B cell (primary cell): Measurements from ENCODE around the gene ATP11B. TPM values are rescaled to one million over a fixed set of nuclear protein-coding genes. Genes with fewer than 3 reads are reported as not detected.
A peak's percentile ranks its signal among the peaks of the same experiment; 100 is the strongest.

Experiments
- ATAC-seq: fragments of 200-7000 bp; cut with Tn5 transposase; one replicate; pipeline ENCODE4 v1.10.0; 2021; ENCODE audit warnings: low read depth, mild to moderate bottlenecking, moderate number of reproducible peaks, moderate library complexity
- CTCF ChIA-PET: fragments of 350-600 bp; sonication (Branson Sonifier 250); formaldehyde crosslinking; loops from one replicate; lab custom pipeline; 2021; ENCODE audit warnings: antibody characterized with exemption, inconsistent platforms; lab: Charles Lee
- POLR2A ChIA-PET: fragments of 350-600 bp; sonication (Branson Sonifier 250); formaldehyde crosslinking; loops from one replicate; lab custom pipeline; 2021; ENCODE audit warnings: antibody characterized with exemption; lab: Charles Lee
- DNase-seq: peaks from one replicate; pipeline ENCODE4 v3.0.0; 2013
- H2AFZ ChIP-seq: 2 replicates; pipeline ENCODE4 v1.6.1; 2012; ENCODE audit warnings: mild to moderate bottlenecking, low read depth, low read length; ENCODE audit not compliant: insufficient read depth, poor library complexity, severe bottlenecking
- H3K27ac ChIP-seq, 2 donors: 1 replicate in 1 of 2; 2 replicates in 1 of 2; pipeline ENCODE4 v1.5.1; 2012 to 2013; ENCODE audit warnings: low read length in 2 of 2, mild to moderate bottlenecking in 2 of 2, moderate library complexity in 1 of 2
- H3K27me3 ChIP-seq, 4 experiments: fragments of 200-600 bp in 1 of 4; sonication (generic) in 1 of 4; replicated peaks in 1 of 4; 1 replicate in 2 of 4; 2 replicates in 2 of 4; pipeline versions ENCODE4 v1.6.1 to v1.7.0; 2013 to 2016; ENCODE audit warnings: low read length in 3 of 4, mild to moderate bottlenecking in 2 of 4, mixed read lengths in 1 of 4, moderate library complexity in 1 of 4; ENCODE audit not compliant: insufficient read depth in 4 of 4, control insufficient read depth in 3 of 4; ENCODE audit errors: control extremely low read depth in 1 of 4
- H3K36me3 ChIP-seq, 2 experiments: replicated peaks in 1 of 2; 1 replicate in 1 of 2; 2 replicates in 1 of 2; pipeline versions ENCODE4 v1.6.1 to v1.7.1; 2013; ENCODE audit warnings: low read length in 1 of 2; ENCODE audit not compliant: insufficient read depth in 2 of 2, control insufficient read depth in 1 of 2; ENCODE audit errors: control extremely low read depth in 1 of 2, extremely low read depth in 1 of 2
- H3K4me1 ChIP-seq, 2 donors: fragments of 200-600 bp in 1 of 2; sonication (generic) in 1 of 2; 1 replicate in 1 of 2; 2 replicates in 1 of 2; pipeline versions ENCODE4 v1.5.1 to v1.6.1; 2013 to 2017; ENCODE audit warnings: low read length in 2 of 2; ENCODE audit not compliant: control insufficient read depth in 2 of 2, insufficient read depth in 2 of 2
- H3K4me2 ChIP-seq: replicated peaks from 2 replicates; pipeline ENCODE3; 2012; ENCODE audit warnings: mild to moderate bottlenecking, low read depth, low read length; ENCODE audit not compliant: poor library complexity, severe bottlenecking
- H3K4me3 ChIP-seq, 5 experiments: fragments of 200-600 bp in 1 of 5; sonication (generic) in 1 of 5; 1 replicate in 3 of 5; 2 replicates in 2 of 5; pipeline versions ENCODE4 v1.5.1 to v1.7.0; 2011 to 2016; ENCODE audit warnings: low read length in 4 of 5, mild to moderate bottlenecking in 4 of 5, low read depth in 2 of 5, control low read depth in 1 of 5, moderate library complexity in 1 of 5; ENCODE audit not compliant: insufficient read depth in 1 of 5; ENCODE audit errors: control extremely low read depth in 1 of 5, extremely low read depth in 1 of 5
- H3K79me2 ChIP-seq: fragments of 200-600 bp; sonication (generic); one replicate; pipeline ENCODE4 v1.6.0; 2016; ENCODE audit warnings: low read length; ENCODE audit not compliant: control insufficient read depth, insufficient read depth
- H3K9ac ChIP-seq: fragments of 200-600 bp; sonication (generic); 2 replicates; pipeline ENCODE4 v1.6.1; 2017; ENCODE audit warnings: mild to moderate bottlenecking, low read length, moderate library complexity
- H3K9me3 ChIP-seq, 3 donors: one replicate each; pipeline versions ENCODE4 v1.6.1 to v1.7.1; 2013; ENCODE audit warnings: low read length in 2 of 3; ENCODE audit not compliant: control insufficient read depth in 2 of 3, insufficient read depth in 1 of 3; ENCODE audit errors: control extremely low read depth in 1 of 3
- H4K20me1 ChIP-seq: 2 replicates; pipeline ENCODE4 v1.6.0; 2012; ENCODE audit warnings: mild to moderate bottlenecking, low read length; ENCODE audit not compliant: insufficient read depth, control insufficient read depth, poor library complexity, severe bottlenecking
- H3K27ac Mint-ChIP-seq: one replicate; pipeline ENCODE4 v1.8.0; 2021; ENCODE audit warnings: mixed read lengths
- H3K27me3 Mint-ChIP-seq: one replicate; pipeline ENCODE4 v1.8.0; 2021; ENCODE audit warnings: mixed read lengths
- H3K4me1 Mint-ChIP-seq: one replicate; pipeline ENCODE4 v1.8.0; 2021; ENCODE audit warnings: mixed read lengths
- H3K4me3 Mint-ChIP-seq: one replicate; pipeline ENCODE4 v1.8.0; 2021; ENCODE audit warnings: mixed read lengths
- H3K9me3 Mint-ChIP-seq: one replicate; pipeline ENCODE4 v1.8.0; 2022; ENCODE audit warnings: mixed read lengths; ENCODE audit not compliant: insufficient read depth
- EZH2 ChIP-seq: IDR thresholded peaks from 2 replicates; pipeline ENCODE4 v1.6.1; 2012; ENCODE audit warnings: borderline replicate concordance, low read depth, mild to moderate bottlenecking, moderate library complexity, low read length; ENCODE audit not compliant: insufficient read depth, poor library complexity, severe bottlenecking
- WGBS: methylation state at CpG from one replicate; pipeline ENCODE4 v1.1.5; 2013; ENCODE audit warnings: missing lambda C conversion rate; ENCODE audit not compliant: insufficient coverage; 5-methylcytosine and 5-hydroxymethylcytosine counted together
- intact Hi-C: fragments of 100-400 bp; cut with micrococcal nuclease; formaldehyde crosslinking; loops from one replicate; pipeline ENCODE4 v1.10.0; 2022
- polyA plus RNA-seq: library from polyadenylated mRNA; depleted of rRNA; stranded (reverse); fragments of >200 nt; gene quantifications from 2 replicates; pipeline ENCODE4 v1.2.3, GENCODE V29; 2012
- total RNA-seq, 2 donors: library from RNA; stranded (reverse); fragments of 120-200 nt in 1 of 2; gene quantifications; 1 replicate in 1 of 2; 2 replicates in 1 of 2; pipeline versions ENCODE4 v1.2.3 to v1.2.4, GENCODE V29; 2013 to 2022
- TF ChIP-seq, protein P1 (sequence below): fragments of 200-600 bp; IDR thresholded peaks from one replicate; pipeline ENCODE4 v1.8.0; 2022; ENCODE audit warnings: antibody characterized with exemption, mild to moderate bottlenecking

ATP11B gene
- total and polyA plus RNA-seq, 2 donors (not counting 1 experiment from before 2014, with no cell fraction given): 14.0 to 81.9 TPM

DNA sequence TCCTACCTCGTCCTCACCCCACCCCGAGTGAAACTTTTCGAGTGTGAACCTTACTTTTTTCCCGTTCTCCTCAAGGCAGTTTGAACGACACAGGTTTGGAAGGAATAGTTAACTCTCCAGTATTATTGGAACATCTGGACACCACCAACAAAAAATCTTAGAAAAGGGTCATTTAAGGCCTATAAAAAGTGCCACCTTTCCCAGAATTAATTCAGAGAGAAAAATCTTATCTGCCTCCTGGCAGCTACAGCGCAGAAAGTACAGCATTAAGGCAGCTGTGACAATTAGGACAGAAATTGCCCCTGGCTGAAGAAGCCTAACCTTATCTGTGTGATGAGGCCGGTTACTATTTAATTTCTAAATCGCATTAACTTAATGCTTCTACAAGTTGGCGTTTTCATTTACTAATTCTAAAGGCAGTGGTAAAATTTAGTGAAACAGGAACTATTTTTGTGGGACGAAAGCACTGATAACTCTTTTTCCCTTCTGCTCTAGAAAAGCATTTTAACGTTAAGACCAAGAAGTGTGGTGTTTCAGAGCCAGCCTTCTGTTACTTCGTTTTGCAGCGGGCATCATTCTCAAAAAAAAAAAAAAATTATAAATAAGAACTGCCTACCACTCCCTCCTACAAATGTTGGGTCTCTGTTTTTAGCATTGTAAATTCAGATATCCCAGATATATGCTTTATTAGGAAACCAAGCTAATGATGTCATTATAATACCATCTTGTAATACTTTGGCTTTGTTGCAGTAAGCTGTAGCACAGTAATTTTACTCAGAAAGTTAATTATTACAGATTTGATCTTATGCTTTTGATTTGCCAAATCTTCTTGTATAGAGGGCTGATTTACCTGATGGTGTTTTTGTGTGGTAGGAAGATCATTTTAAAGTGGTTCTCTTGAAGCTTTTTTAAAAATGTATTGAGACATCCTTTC, 1.4 kb downstream of the ATP11B start:
- Histone ChIP-seq H2AFZ (peak overlapping the region; percentile 76), H3K79me2 (peaks cover 59% of the 10 kb centered on the region), H3K4me3 (peak overlapping the region; percentile 72 to 94 (median 83)), H4K20me1 (peaks cover 17% of the 10 kb centered on the region), H3K27me3 (no peaks in the 10 kb centered on the region), H3K4me2 (peak overlapping the region; percentile 84), H3K27ac (peak overlapping the region; percentile 92 to 94), H3K9me3 (no peaks in the 10 kb centered on the region), H3K36me3 (peaks cover 0 to 2% of the 10 kb centered on the region in 2 experiments), H3K4me1 (peaks cover 21 to 24% of the 10 kb centered on the region in 2 donors), H3K9ac (peak overlapping the region; percentile 95)
- Mint-ChIP-seq H3K4me1 (peaks cover 40% of the 10 kb centered on the region), H3K9me3 (no peaks in the 10 kb centered on the region), H3K27ac (peak overlapping the region; percentile 98), H3K4me3 (peak overlapping the region; percentile 96), H3K27me3 (no peaks in the 10 kb centered on the region)
- no CpG with 5 or more reads among the region's 13 CpGs for WGBS
- ChIA-PET CTCF (interaction anchor here (0.5 to 1.8 kb wide), 8 partner anchors 43 to 112 kb away, joined by 3 to 5 read pairs (median 4); no protein-coding TSS in a partner anchor), POLR2A (interaction anchor here (0.5 kb wide), 1 partner anchor 1882 kb away, joined by 6 read pairs; the partner anchor contains the start of gene FXR1)
- intact Hi-C loops: loop anchor here (2.0 to 5.0 kb wide), 3 partner anchors 43 to 842 kb away; no protein-coding TSS in a partner anchor
- no peak for TF ChIP-seq EZH2
- TF ChIP-seq, protein P1, sequence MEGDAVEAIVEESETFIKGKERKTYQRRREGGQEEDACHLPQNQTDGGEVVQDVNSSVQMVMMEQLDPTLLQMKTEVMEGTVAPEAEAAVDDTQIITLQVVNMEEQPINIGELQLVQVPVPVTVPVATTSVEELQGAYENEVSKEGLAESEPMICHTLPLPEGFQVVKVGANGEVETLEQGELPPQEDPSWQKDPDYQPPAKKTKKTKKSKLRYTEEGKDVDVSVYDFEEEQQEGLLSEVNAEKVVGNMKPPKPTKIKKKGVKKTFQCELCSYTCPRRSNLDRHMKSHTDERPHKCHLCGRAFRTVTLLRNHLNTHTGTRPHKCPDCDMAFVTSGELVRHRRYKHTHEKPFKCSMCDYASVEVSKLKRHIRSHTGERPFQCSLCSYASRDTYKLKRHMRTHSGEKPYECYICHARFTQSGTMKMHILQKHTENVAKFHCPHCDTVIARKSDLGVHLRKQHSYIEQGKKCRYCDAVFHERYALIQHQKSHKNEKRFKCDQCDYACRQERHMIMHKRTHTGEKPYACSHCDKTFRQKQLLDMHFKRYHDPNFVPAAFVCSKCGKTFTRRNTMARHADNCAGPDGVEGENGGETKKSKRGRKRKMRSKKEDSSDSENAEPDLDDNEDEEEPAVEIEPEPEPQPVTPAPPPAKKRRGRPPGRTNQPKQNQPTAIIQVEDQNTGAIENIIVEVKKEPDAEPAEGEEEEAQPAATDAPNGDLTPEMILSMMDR: no peak
- ATAC-seq (no peak), DNase-seq (no peak)
